ENCODE measurements around the gene ACBD6. TPM values are rescaled to one million over a fixed set of nuclear protein-coding genes. Genes with fewer than 3 reads are reported as not detected.

ACBD6 gene
- total RNA-seq, 2 donors from 2014 or later: 44.0 to 53.5 TPM

DNA sequence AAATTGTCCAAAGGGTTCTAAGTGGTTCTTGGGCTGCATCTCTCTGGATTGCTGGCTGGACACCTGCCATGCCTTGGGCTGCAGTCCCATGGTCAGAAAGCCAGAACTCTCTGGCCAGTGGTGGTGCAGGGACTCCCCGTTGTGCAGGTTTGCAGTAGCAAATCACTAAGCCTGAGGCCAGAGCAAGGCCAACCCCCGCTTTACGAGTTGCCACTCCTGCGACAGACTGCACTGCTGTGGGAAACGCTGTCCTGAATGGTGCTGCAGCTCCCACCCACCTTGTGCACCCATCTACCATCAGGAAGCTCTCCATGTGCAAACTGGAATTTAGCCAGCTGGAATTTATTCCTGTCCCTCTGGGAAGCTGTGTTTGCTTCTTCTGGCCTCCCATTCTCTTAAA, 226.7 kb downstream of the ACBD6 start:
- Histone ChIP-seq H3K4me1 (ENCODE audit: control insufficient read depth in 1 of 2, low read depth in 2 of 2) (no peaks in the 10 kb centered on the region), H3K27me3 (replicated peaks; ENCODE audit: insufficient read depth) (no peaks in the 10 kb centered on the region), H3K27ac (no peak overlapping the region), H3K4me3 (no peak overlapping the region), H3K36me3 (no peaks in the 10 kb centered on the region), H3K9me3 (no peaks in the 10 kb centered on the region)
- ATAC-seq (ENCODE audit: insufficient number of reproducible peaks, low FRiP score, low read depth) (no peak), DNase-seq (ENCODE audit: low spot score) (no peak)
- TF ChIP-seq, protein P1, sequence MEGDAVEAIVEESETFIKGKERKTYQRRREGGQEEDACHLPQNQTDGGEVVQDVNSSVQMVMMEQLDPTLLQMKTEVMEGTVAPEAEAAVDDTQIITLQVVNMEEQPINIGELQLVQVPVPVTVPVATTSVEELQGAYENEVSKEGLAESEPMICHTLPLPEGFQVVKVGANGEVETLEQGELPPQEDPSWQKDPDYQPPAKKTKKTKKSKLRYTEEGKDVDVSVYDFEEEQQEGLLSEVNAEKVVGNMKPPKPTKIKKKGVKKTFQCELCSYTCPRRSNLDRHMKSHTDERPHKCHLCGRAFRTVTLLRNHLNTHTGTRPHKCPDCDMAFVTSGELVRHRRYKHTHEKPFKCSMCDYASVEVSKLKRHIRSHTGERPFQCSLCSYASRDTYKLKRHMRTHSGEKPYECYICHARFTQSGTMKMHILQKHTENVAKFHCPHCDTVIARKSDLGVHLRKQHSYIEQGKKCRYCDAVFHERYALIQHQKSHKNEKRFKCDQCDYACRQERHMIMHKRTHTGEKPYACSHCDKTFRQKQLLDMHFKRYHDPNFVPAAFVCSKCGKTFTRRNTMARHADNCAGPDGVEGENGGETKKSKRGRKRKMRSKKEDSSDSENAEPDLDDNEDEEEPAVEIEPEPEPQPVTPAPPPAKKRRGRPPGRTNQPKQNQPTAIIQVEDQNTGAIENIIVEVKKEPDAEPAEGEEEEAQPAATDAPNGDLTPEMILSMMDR (IDR thresholded peaks at IDR 0.05): no peak

DNA sequence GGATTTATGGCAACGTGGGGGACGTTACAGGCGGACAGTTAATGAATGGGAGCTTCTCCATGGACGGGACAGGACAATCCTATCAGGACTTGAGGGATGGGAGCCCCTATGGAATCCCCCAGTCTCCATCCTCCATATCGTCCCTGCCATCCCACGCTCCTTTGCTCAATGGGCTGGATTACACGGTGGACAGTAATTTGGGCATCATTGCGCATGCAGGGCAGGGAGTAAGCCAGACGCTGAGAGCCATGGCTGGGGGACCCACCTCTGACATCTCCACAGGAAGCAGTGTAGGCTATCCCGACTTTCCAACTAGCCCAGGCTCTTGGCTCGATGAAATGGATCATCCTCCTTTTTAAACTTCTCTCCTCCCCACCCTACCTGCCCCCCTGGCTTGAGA, 228.2 kb downstream of the ACBD6 start:
- Histone ChIP-seq H3K4me3 (no peak overlapping the region), H3K9me3 (no peaks in the 10 kb centered on the region), H3K36me3 (no peaks in the 10 kb centered on the region), H3K27ac (no peak overlapping the region), H3K27me3 (replicated peaks; ENCODE audit: insufficient read depth) (no peaks in the 10 kb centered on the region), H3K4me1 (ENCODE audit: control insufficient read depth in 1 of 2, low read depth in 2 of 2) (no peaks in the 10 kb centered on the region)
- TF ChIP-seq, protein P1 (IDR thresholded peaks at IDR 0.05): no peak
- ATAC-seq (ENCODE audit: insufficient number of reproducible peaks, low FRiP score, low read depth) (no peak), DNase-seq (ENCODE audit: low spot score) (no peak)

DNA sequence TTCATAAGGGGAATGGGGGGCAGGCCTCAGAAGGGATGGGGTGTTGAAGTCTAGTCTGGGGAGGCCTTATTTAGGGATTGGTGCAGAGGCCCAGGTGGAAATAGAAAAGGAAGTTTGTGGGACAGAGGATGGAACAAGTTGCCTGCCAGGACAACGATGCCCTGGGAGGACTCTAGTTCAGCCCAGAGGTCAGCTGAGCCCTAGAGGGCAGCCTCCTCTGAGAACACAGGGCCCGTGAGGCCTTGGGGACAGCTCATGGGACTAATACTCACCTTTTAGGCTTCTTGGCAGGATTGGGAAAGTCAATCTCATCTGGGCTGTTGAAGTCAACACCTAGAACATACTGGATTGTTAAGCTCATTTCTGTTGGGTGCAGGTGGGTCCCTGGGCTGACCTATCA, 229.3 kb downstream of the ACBD6 start:
- no peaks in the 10 kb centered on the region for H3K36me3 ChIP-seq
- H3K27ac ChIP-seq: no peak overlapping the region
- TF ChIP-seq, protein P1 (IDR thresholded peaks at IDR 0.05): no peak
- no peak overlapping the region for H3K4me3 ChIP-seq
- DNase-seq (ENCODE audit: low spot score): no peak
- no peak for ATAC-seq (ENCODE audit: insufficient number of reproducible peaks, low FRiP score, low read depth)
- no peaks in the 10 kb centered on the region for H3K4me1 ChIP-seq (ENCODE audit: control insufficient read depth in 1 of 2, low read depth in 2 of 2)
- no peaks in the 10 kb centered on the region for H3K9me3 ChIP-seq
- no peaks in the 10 kb centered on the region for H3K27me3 ChIP-seq (replicated peaks; ENCODE audit: insufficient read depth)

DNA sequence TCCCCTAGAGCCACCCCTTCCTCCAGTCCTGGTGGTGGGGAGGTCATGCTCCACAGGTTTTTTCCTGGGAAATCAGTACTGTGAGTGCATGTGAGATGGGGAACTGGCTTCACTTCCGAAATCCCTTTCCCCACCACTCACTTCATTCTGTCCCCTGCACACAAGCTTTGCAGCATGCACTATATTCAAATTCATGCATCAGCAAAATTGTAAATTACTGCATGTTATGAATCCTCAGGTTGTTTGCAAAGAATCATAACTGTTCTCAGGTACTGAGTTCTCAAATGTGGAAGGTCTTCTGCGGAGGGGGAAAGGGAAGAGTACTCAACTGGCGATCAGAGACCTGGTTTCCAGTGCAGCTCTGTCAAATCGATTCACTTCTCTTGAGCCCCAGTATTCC, 230.0 kb downstream of the ACBD6 start:
- Histone ChIP-seq H3K4me3 (no peak overlapping the region), H3K27ac (no peak overlapping the region), H3K36me3 (no peaks in the 10 kb centered on the region), H3K4me1 (ENCODE audit: control insufficient read depth in 1 of 2, low read depth in 2 of 2) (no peaks in the 10 kb centered on the region), H3K27me3 (replicated peaks; ENCODE audit: insufficient read depth) (no peaks in the 10 kb centered on the region), H3K9me3 (no peaks in the 10 kb centered on the region)
- TF ChIP-seq, protein P1 (IDR thresholded peaks at IDR 0.05): no peak
- ATAC-seq (ENCODE audit: insufficient number of reproducible peaks, low FRiP score, low read depth) (no peak), DNase-seq (ENCODE audit: low spot score) (no peak)

DNA sequence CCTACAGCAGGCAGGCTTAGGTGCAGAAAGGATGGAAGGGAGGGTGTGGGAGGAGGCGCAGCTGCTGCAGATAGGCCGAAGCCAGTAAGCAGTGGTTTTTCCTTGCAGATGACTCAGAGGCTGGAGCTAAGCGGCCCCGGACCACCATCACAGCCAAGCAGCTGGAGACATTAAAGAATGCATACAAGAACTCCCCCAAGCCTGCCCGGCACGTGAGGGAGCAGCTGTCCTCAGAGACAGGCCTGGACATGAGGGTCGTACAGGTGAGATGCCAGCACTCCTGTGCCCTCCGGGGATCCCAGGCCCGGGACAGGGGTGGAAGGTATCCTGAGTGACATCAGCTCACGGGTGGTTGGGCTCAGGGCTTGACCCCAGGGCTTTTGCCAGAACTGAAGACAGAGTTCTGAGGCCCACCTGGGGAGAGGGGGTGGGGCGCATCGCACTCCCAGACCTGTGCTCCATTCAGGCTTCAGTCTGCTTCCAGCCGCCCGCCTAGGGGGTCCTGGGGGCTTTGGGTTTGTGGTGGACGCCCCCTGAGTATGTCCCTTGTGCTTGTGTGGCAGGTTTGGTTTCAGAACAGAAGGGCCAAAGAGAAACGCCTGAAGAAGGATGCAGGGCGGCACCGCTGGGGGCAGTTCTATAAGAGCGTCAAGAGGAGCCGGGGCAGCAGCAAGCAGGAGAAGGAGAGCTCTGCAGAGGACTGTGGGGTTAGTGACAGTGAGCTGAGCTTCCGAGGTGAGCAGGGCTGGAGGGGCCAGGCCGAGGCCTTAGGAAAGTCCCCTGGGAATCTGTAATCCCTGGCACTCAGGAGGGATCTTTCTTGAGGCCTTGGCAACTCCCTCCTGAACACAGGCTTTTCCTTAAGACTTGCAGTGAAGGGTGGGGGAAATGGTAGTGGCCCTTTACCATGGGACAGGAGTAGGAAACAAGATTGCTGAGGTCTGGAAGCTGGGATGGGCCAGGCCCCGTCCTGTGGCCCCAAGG, 230.8 kb downstream of the ACBD6 start:
- Histone ChIP-seq H3K4me1 (ENCODE audit: control insufficient read depth in 1 of 2, low read depth in 2 of 2) (no peaks in the 10 kb centered on the region), H3K9me3 (no peaks in the 10 kb centered on the region), H3K27ac (no peak overlapping the region), H3K27me3 (replicated peaks; ENCODE audit: insufficient read depth) (no peaks in the 10 kb centered on the region), H3K4me3 (no peak overlapping the region), H3K36me3 (no peaks in the 10 kb centered on the region)
- ATAC-seq (ENCODE audit: insufficient number of reproducible peaks, low FRiP score, low read depth): no peak
- DNase-seq (ENCODE audit: low spot score): no peak
- TF ChIP-seq, protein P1 (IDR thresholded peaks at IDR 0.05): no peak
